Measurements from ENCODE around the gene CTIF.

Gene CTIF

GRCh38 chr18:48605408-48605845 is 66.6 kb downstream of the CTIF start:
- CTCF ChIA-PET, result interaction anchor here (1.0 to 3.7 kb wide), 23 partner anchors 10 to 632 kb away, joined by 3 to 30 read pairs (median 5); no protein-coding TSS in a partner anchor
- WGBS (ENCODE audit: insufficient coverage), result 20% methylated on average over 3 of the region's 3 CpGs
- POLR2A ChIA-PET, result interaction anchor here (1.0 kb wide), 1 partner anchor 26 kb away, joined by 4 read pairs; no protein-coding TSS in a partner anchor
- peaks cover 8 to 27% (median 16%) of the 10 kb centered on the region in 4 experiments for H3K4me1 ChIP-seq (ENCODE audit: control extremely low read depth in 1 of 4, control insufficient read depth in 4 of 4, insufficient read depth in 4 of 4, low read length in 3 of 4)
- H3K9me3 ChIP-seq (ENCODE audit: control extremely low read depth in 1 of 5, control insufficient read depth in 4 of 5, insufficient read depth in 2 of 5, low read depth in 1 of 5, low read length in 4 of 5), result no peaks in the 10 kb centered on the region
- peak; percentile 95 to 99 (median 98) for DNase-seq
- no peaks in the 10 kb centered on the region for H3K27me3 ChIP-seq (replicated peaks in 2 of 5; ENCODE audit: control insufficient read depth in 4 of 5, insufficient read depth in 5 of 5, low read length in 4 of 5)
- H3K4me3 ChIP-seq (ENCODE audit: control insufficient read depth in 1 of 7, extremely low read depth in 1 of 7, insufficient read depth in 4 of 7, low read depth in 2 of 7, low read length in 6 of 7), result no peak overlapping the region
- peaks cover 0 to under 1% (median 0%) of the 10 kb centered on the region in 4 experiments for H3K36me3 ChIP-seq (ENCODE audit: control insufficient read depth in 4 of 4, insufficient read depth in 4 of 4, low read length in 3 of 4)
- no peak overlapping the region for H3K27ac ChIP-seq (ENCODE audit: insufficient read depth in 1 of 2, low read depth in 1 of 2, low read length in 2 of 2, poor library complexity in 1 of 2, severe bottlenecking in 2 of 2)

- POLR2A ChIA-PET, result no interaction called here
- Histone ChIP-seq H3K4me1 (ENCODE audit: control extremely low read depth in 1 of 4, control insufficient read depth in 4 of 4, insufficient read depth in 4 of 4, low read length in 3 of 4) (peaks cover 8 to 25% (median 16%) of the 10 kb centered on the region in 4 experiments), H3K27ac (ENCODE audit: insufficient read depth in 1 of 2, low read depth in 1 of 2, low read length in 2 of 2, poor library complexity in 1 of 2, severe bottlenecking in 2 of 2) (no peak overlapping the region), H3K27me3 (replicated peaks in 2 of 5; ENCODE audit: control insufficient read depth in 4 of 5, insufficient read depth in 5 of 5, low read length in 4 of 5) (no peaks in the 10 kb centered on the region), H3K4me3 (ENCODE audit: control insufficient read depth in 1 of 7, extremely low read depth in 1 of 7, insufficient read depth in 4 of 7, low read depth in 2 of 7, low read length in 6 of 7) (no peak overlapping the region), H3K36me3 (ENCODE audit: control insufficient read depth in 4 of 4, insufficient read depth in 4 of 4, low read length in 3 of 4) (peaks cover 0 to 2% (median 0%) of the 10 kb centered on the region in 4 experiments), H3K9me3 (ENCODE audit: control extremely low read depth in 1 of 5, control insufficient read depth in 4 of 5, insufficient read depth in 2 of 5, low read depth in 1 of 5, low read length in 4 of 5) (no peaks in the 10 kb centered on the region)
- CTCF ChIA-PET, result interaction anchor here (1.2 to 3.7 kb wide), 9 partner anchors 8 to 162 kb away, joined by 3 to 18 read pairs (median 4); no protein-coding TSS in a partner anchor
- DNase-seq, result no peak
- WGBS (ENCODE audit: insufficient coverage), result 96% methylated on average over 8 of the region's 8 CpGs
Measured at GRCh38 chr18:48607056-48607984, 68.5 kb downstream of the CTIF start.

GRCh38 chr18:48608581-48608980 is 69.8 kb downstream of the CTIF start:
- Histone ChIP-seq H3K27me3 (replicated peaks in 2 of 5; ENCODE audit: control insufficient read depth in 4 of 5, insufficient read depth in 5 of 5, low read length in 4 of 5) (no peaks in the 10 kb centered on the region), H3K9me3 (ENCODE audit: control extremely low read depth in 1 of 5, control insufficient read depth in 4 of 5, insufficient read depth in 2 of 5, low read depth in 1 of 5, low read length in 4 of 5) (no peaks in the 10 kb centered on the region), H3K4me1 (ENCODE audit: control extremely low read depth in 1 of 4, control insufficient read depth in 4 of 4, insufficient read depth in 4 of 4, low read length in 3 of 4) (peaks cover 8 to 25% (median 16%) of the 10 kb centered on the region in 4 experiments), H3K36me3 (ENCODE audit: control insufficient read depth in 4 of 4, insufficient read depth in 4 of 4, low read length in 3 of 4) (peaks cover 0 to 2% (median 0%) of the 10 kb centered on the region in 4 experiments), H3K27ac (ENCODE audit: insufficient read depth in 1 of 2, low read depth in 1 of 2, low read length in 2 of 2, poor library complexity in 1 of 2, severe bottlenecking in 2 of 2) (no peak overlapping the region), H3K4me3 (ENCODE audit: control insufficient read depth in 1 of 7, extremely low read depth in 1 of 7, insufficient read depth in 4 of 7, low read depth in 2 of 7, low read length in 6 of 7) (no peak overlapping the region)
- WGBS (ENCODE audit: insufficient coverage), result 94% methylated on average over 5 of the region's 5 CpGs
- no peak for DNase-seq
- ChIA-PET POLR2A (no interaction called here), CTCF (interaction anchor here (2.7 kb wide), 1 partner anchor 9 kb away, joined by 7 read pairs; no protein-coding TSS in a partner anchor)

GRCh38 chr18:48609114-48609513 is 70.3 kb downstream of the CTIF start:
- H3K27ac ChIP-seq (ENCODE audit: insufficient read depth in 1 of 2, low read depth in 1 of 2, low read length in 2 of 2, poor library complexity in 1 of 2, severe bottlenecking in 2 of 2), result no peak overlapping the region
- H3K9me3 ChIP-seq (ENCODE audit: control extremely low read depth in 1 of 5, control insufficient read depth in 4 of 5, insufficient read depth in 2 of 5, low read depth in 1 of 5, low read length in 4 of 5), result no peaks in the 10 kb centered on the region
- DNase-seq, result no peak
- peaks cover 8 to 25% (median 16%) of the 10 kb centered on the region in 4 experiments for H3K4me1 ChIP-seq (ENCODE audit: control extremely low read depth in 1 of 4, control insufficient read depth in 4 of 4, insufficient read depth in 4 of 4, low read length in 3 of 4)
- CTCF ChIA-PET, result no interaction called here
- H3K4me3 ChIP-seq (ENCODE audit: control insufficient read depth in 1 of 7, extremely low read depth in 1 of 7, insufficient read depth in 4 of 7, low read depth in 2 of 7, low read length in 6 of 7), result no peak overlapping the region
- peaks cover 0 to 2% (median 0%) of the 10 kb centered on the region in 4 experiments for H3K36me3 ChIP-seq (ENCODE audit: control insufficient read depth in 4 of 4, insufficient read depth in 4 of 4, low read length in 3 of 4)
- 94% methylated on average over 1 of the region's 3 CpGs for WGBS (ENCODE audit: insufficient coverage)
- POLR2A ChIA-PET, result no interaction called here
- H3K27me3 ChIP-seq (replicated peaks in 2 of 5; ENCODE audit: control insufficient read depth in 4 of 5, insufficient read depth in 5 of 5, low read length in 4 of 5), result no peaks in the 10 kb centered on the region

GRCh38 chr18:48609820-48610815 is 71.3 kb downstream of the CTIF start:
- H3K9me3 ChIP-seq (ENCODE audit: control extremely low read depth in 1 of 5, control insufficient read depth in 4 of 5, insufficient read depth in 2 of 5, low read depth in 1 of 5, low read length in 4 of 5), result no peaks in the 10 kb centered on the region
- POLR2A ChIA-PET, result no interaction called here
- WGBS (ENCODE audit: insufficient coverage), result 96% methylated on average over 14 of the region's 17 CpGs
- CTCF ChIA-PET, result interaction anchor here (1.2 kb wide), 1 partner anchor 9 kb away, joined by 3 read pairs; no protein-coding TSS in a partner anchor
- DNase-seq, result no peak
- no peak overlapping the region for H3K27ac ChIP-seq (ENCODE audit: insufficient read depth in 1 of 2, low read depth in 1 of 2, low read length in 2 of 2, poor library complexity in 1 of 2, severe bottlenecking in 2 of 2)
- H3K27me3 ChIP-seq (replicated peaks in 2 of 5; ENCODE audit: control insufficient read depth in 4 of 5, insufficient read depth in 5 of 5, low read length in 4 of 5), result no peaks in the 10 kb centered on the region
- H3K36me3 ChIP-seq (ENCODE audit: control insufficient read depth in 4 of 4, insufficient read depth in 4 of 4, low read length in 3 of 4), result peaks cover 0 to 2% (median 0%) of the 10 kb centered on the region in 4 experiments
- no peak overlapping the region for H3K4me3 ChIP-seq (ENCODE audit: control insufficient read depth in 1 of 7, extremely low read depth in 1 of 7, insufficient read depth in 4 of 7, low read depth in 2 of 7, low read length in 6 of 7)
- H3K4me1 ChIP-seq (ENCODE audit: control extremely low read depth in 1 of 4, control insufficient read depth in 4 of 4, insufficient read depth in 4 of 4, low read length in 3 of 4), result peaks cover under 1 to 19% (median 11%) of the 10 kb centered on the region in 4 experiments

GRCh38 chr18:48611203-48611602 is 72.4 kb downstream of the CTIF start:
- peaks cover 0 to 2% (median 0%) of the 10 kb centered on the region in 4 experiments for H3K36me3 ChIP-seq (ENCODE audit: control insufficient read depth in 4 of 4, insufficient read depth in 4 of 4, low read length in 3 of 4)
- H3K4me1 ChIP-seq (ENCODE audit: control extremely low read depth in 1 of 4, control insufficient read depth in 4 of 4, insufficient read depth in 4 of 4, low read length in 3 of 4), result peaks cover 0 to 10% (median 2%) of the 10 kb centered on the region in 4 experiments
- no peak for DNase-seq
- ChIA-PET CTCF (interaction anchor here (0.9 to 1.2 kb wide), 2 partner anchors 8 to 146 kb away, joined by 3 read pairs; no protein-coding TSS in a partner anchor), POLR2A (no interaction called here)
- 100% methylated on average over 3 of the region's 5 CpGs for WGBS (ENCODE audit: insufficient coverage)
- no peak overlapping the region for H3K4me3 ChIP-seq (ENCODE audit: control insufficient read depth in 1 of 7, extremely low read depth in 1 of 7, insufficient read depth in 4 of 7, low read depth in 2 of 7, low read length in 6 of 7)
- no peaks in the 10 kb centered on the region for H3K27me3 ChIP-seq (replicated peaks in 2 of 5; ENCODE audit: control insufficient read depth in 4 of 5, insufficient read depth in 5 of 5, low read length in 4 of 5)
- no peak overlapping the region for H3K27ac ChIP-seq (ENCODE audit: insufficient read depth in 1 of 2, low read depth in 1 of 2, low read length in 2 of 2, poor library complexity in 1 of 2, severe bottlenecking in 2 of 2)
- H3K9me3 ChIP-seq (ENCODE audit: control extremely low read depth in 1 of 5, control insufficient read depth in 4 of 5, insufficient read depth in 2 of 5, low read depth in 1 of 5, low read length in 4 of 5), result no peaks in the 10 kb centered on the region
